NT2/D1 (cell line): ENCODE data around the gene RSBN1L.

ENCODE experiments used
- SUZ12 ChIP-seq: IDR thresholded peaks from 2 replicates; pipeline ENCODE4 v1.6.1; 2011; ENCODE audit not compliant: insufficient read length, insufficient read depth; ENCODE audit errors: extremely low read depth
- YY1 ChIP-seq: IDR thresholded peaks from 2 replicates; pipeline ENCODE4 v1.6.1; 2011; ENCODE audit not compliant: insufficient read length, insufficient read depth
- ZNF274 ChIP-seq: IDR thresholded peaks from 2 replicates; pipeline ENCODE4 v1.6.1; 2011; ENCODE audit warnings: mild to moderate bottlenecking, low read depth, low read length

DNA sequence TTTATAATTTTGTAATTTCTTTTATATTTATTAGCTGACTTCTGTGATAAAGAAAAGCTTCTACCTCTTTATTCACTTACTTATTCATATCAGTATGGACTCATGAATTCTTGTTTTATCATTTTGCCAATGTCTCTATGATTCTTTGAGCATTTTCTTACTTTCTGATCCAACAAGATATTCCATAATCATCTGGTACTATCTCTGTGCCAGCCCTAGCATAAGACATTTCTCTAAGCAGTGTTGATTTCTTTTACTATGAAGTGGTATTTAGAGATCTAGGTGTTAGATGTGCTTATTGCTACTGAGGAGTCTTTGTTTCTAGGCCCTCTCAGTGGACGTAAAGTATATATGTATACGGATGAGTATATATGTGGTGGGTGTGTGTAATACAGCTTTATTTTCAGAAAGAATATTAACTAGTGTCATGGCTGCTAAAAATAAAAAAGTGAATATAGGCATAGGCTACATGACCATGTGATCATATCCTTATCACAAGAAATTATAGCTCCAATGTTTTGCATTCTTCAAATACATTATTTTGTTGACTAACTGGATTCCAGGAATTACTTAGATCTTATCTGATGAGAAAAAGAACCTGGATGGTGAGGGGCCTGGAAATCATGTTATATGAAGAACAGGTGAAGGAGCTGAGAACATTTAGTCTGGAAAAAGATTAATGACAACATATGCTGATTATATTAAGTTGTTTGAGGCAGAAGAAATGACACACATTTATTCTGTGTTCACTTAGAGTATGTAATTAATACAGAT, 115.4 kb downstream of the RSBN1L start:
- TF ChIP-seq ZNF274 (no peak), YY1 (no peak), SUZ12 (no peak)
